GM12872 (cell line): ENCODE measurements around the gene FBXL2.

Source experiments
- CTCF ChIP-seq: IDR thresholded peaks from 3 replicates; pipeline ENCODE4 v1.5.1; 2011; ENCODE audit warnings: low read depth, mild to moderate bottlenecking, low read length, moderate library complexity; ENCODE audit not compliant: insufficient read depth

The FBXL2 gene

DNA sequence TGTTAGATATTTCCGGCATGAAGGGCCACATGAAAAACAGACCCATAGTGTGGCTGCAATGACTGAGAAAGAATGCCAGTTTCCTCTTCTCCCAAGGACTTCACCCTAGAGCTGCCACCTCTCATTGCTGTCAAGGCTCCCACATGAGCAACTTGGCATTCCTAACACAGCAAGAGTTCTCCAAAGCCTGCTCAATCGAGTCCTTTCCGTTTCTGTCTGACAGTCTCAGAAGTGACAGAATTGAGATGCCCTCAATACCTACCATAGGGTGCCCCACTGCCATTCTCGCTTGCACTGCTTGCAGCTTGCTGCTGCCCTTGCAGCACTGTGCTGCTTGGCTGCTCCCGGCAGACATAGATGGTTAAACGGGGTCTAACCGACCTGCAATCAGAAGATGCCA lies 118.7 kb downstream of the FBXL2 start:
- TF ChIP-seq CTCF = no peak

GRCh38 chr3:33398410-33398809 lies 121.2 kb downstream of the FBXL2 start:
- no peak for TF ChIP-seq CTCF

GRCh38 chr3:33401781-33402180 lies 124.5 kb downstream of the FBXL2 start:
- no peak for TF ChIP-seq CTCF

GRCh38 chr3:33402936-33403335 lies 125.7 kb downstream of the FBXL2 start:
- TF ChIP-seq CTCF = no peak

DNA sequence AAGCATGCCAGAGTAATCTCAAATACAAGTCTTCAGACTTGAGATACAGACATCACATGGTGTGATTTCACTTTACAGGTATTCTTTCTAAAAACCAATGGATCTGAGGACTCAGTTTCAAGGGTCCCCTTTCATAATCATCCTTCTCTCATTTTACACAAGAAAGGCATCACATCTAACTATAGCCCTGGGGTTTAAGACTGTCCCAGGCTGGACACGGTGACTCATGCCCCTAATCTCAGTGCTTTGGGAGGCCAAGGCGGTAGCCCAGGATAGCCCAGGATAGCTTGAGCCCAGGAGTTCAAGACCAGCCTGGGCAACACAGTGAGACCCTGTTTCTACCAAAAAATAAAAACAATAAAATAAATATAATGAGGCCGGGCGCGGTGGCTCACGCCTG lies 126.5 kb downstream of the FBXL2 start:
- no peak for TF ChIP-seq CTCF

DNA sequence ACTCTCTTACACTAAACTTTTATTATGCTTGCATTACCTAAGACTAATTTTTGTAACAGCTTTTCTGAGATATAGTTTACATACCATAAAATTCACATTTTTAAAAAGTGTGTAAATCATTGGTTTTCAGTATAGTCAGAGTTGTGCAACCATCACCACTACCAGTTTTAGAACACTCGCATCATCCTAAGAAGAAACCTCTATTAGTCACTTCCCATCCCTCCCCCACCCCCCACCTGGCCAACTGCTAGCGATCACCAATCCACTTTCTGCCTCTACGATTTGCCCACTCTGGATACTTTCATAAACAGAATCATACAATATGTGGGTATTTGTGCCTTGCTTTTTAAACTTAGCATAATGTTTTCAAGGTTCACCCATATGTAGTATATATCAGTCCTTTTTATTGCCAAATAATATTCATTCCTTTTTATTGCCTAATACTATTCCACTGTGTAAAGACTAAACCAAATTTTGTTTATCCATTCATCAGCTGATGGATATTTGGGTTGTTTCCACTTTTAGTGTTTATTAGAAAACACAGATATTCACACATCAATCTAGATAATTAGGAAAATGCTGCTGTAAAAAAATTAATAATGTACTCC lies 139.9 kb downstream of the FBXL2 start:
- no peak for TF ChIP-seq CTCF

DNA sequence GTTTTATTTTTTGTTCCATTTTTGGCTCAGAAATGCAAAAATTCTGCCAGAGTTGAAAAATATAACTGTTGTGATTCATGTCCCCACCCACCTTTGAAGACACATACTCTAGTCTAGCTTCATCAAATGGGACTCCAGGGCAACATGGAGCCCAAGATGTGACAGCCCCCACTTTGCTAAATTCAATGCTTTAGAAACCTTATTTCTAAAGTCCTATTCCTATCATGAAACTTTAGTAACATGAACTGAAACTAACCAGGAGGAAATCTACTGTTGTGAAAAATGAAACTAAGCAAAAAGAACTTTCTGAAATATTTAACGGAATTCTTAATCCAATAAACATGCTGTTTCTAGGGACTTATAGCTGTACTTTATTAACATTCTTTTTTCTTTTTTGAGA lies 142.7 kb downstream of the FBXL2 start:
- no peak for TF ChIP-seq CTCF
